SU-DHL-6 (cell line): ENCODE measurements around the gene ZBTB49.

Experiments
- H2AFZ ChIP-seq: fragments of 200-600 bp; sonication (generic); 2 replicates; pipeline ENCODE4 v1.6.1; 2014; ENCODE audit warnings: low read depth, mild to moderate bottlenecking, moderate library complexity, mixed read lengths, antibody characterized with exemption, low read length; ENCODE audit not compliant: severe bottlenecking
- H3F3A ChIP-seq: fragments of 200-600 bp; shearing (Covaris generic); 2 replicates; pipeline ENCODE4 v1.6.0; 2016; ENCODE audit warnings: antibody characterized with exemption, mild to moderate bottlenecking; ENCODE audit not compliant: insufficient read depth
- H3K27ac ChIP-seq: fragments of 200-600 bp; sonication (generic); 2 replicates; pipeline ENCODE4 v1.5.1; 2016; ENCODE audit warnings: low read depth, mild to moderate bottlenecking, low read length, moderate library complexity, mixed read lengths
- H3K27me3 ChIP-seq: fragments of 200-600 bp; sonication (generic), shearing (Covaris generic); 2 replicates; pipeline ENCODE4 v1.6.0; 2014; ENCODE audit warnings: mild to moderate bottlenecking, low read length
- H3K36me3 ChIP-seq: fragments of 200-600 bp; sonication (generic); 2 replicates; pipeline ENCODE4 v1.6.1; 2014; ENCODE audit warnings: mild to moderate bottlenecking, low read length, mixed read lengths
- H3K4me2 ChIP-seq: fragments of 300-600, 200-600 bp; shearing (Covaris generic), sonication (generic); 2 replicates; pipeline ENCODE4 v1.6.0; 2014; ENCODE audit warnings: low read length, low read depth, mild to moderate bottlenecking; ENCODE audit not compliant: poor library complexity, severe bottlenecking
- H3K4me3 ChIP-seq: fragments of 200-600 bp; sonication (generic); 2 replicates; pipeline ENCODE4 v1.5.1; 2014; ENCODE audit warnings: antibody characterized with exemption, low read length, mild to moderate bottlenecking, mixed read lengths; ENCODE audit not compliant: insufficient read depth, poor library complexity, severe bottlenecking
- H3K79me2 ChIP-seq: fragments of 200-600 bp; sonication (generic); 2 replicates; pipeline ENCODE4 v1.6.1; 2014; ENCODE audit warnings: mild to moderate bottlenecking, low read length, moderate library complexity; ENCODE audit not compliant: insufficient read depth
- H3K9ac ChIP-seq: fragments of 200-600 bp; sonication (generic); 2 replicates; pipeline ENCODE4 v1.7.0; 2014; ENCODE audit warnings: mild to moderate bottlenecking, low read length
- H3K9me2 ChIP-seq: fragments of 200-600 bp; sonication (generic); replicated peaks from 2 replicates; pipeline ENCODE4 v1.6.1; 2014; ENCODE audit warnings: low read length; ENCODE audit not compliant: insufficient read depth
- H3K9me3 ChIP-seq: fragments of 200-600 bp; sonication (generic); 2 replicates; pipeline ENCODE4 v1.6.1; 2014; ENCODE audit warnings: low read length, mixed read lengths; ENCODE audit not compliant: insufficient read depth
- H4K20me1 ChIP-seq: fragments of 200-600 bp; sonication (generic); 2 replicates; pipeline ENCODE4 v1.6.1; 2014; ENCODE audit warnings: low read depth, mild to moderate bottlenecking, antibody characterized with exemption, low read length, moderate library complexity, mixed read lengths
- CTCF ChIP-seq: fragments of 200-600 bp; sonication (generic); IDR thresholded peaks from one replicate; pipeline ENCODE4 v1.5.1; 2017; ENCODE audit warnings: antibody characterized with exemption, mild to moderate bottlenecking, low read length, moderate library complexity; ENCODE audit not compliant: insufficient read depth, poor library complexity, severe bottlenecking
- EZH2phosphoT487 ChIP-seq: fragments of 200-600 bp; sonication (generic), shearing (Covaris generic); conservative IDR thresholded peaks from 2 replicates; pipeline ENCODE4 v1.6.1; 2018; ENCODE audit warnings: mild to moderate bottlenecking, antibody characterized with exemption, low read length, moderate library complexity, mixed read lengths

Gene ZBTB49

GRCh38 chr4:4289941-4290850, at the start of gene ZBTB49, which contains the start of gene LYAR:
TSS of gene ZBTB49 (plus strand) at chr4:4290251. CDS start at chr4:4299946, 9,695 bp downstream.
TSS of gene LYAR (minus strand) at chr4:4290154. CDS start at chr4:4283742, 6,412 bp downstream.
- H3K36me3 ChIP-seq: 0 out of 2 replicates have a peak, but pooled peaks cover 4% of the 10 kb centered on the region
- peak within 1 kb of the TSS; percentile 96 for H3K9ac ChIP-seq
- no peaks in the 10 kb centered on the region for H4K20me1 ChIP-seq
- no peaks in the 10 kb centered on the region for H3K27me3 ChIP-seq
- peak within 1 kb of the TSS; percentile 62 for H2AFZ ChIP-seq
- TF ChIP-seq CTCF (no peak), EZH2phosphoT487 (no peak)
- no peaks in the 10 kb centered on the region for H3F3A ChIP-seq
- H3K4me3 ChIP-seq: peak within 1 kb of the TSS; percentile 97
- H3K27ac ChIP-seq: peak within 1 kb of the TSS; percentile 43
- H3K4me2 ChIP-seq: peak within 1 kb of the TSS; percentile 92
- no peaks in the 10 kb centered on the region for H3K9me2 ChIP-seq
- H3K9me3 ChIP-seq: no peaks in the 10 kb centered on the region
- peaks cover 82% of the 10 kb centered on the region for H3K79me2 ChIP-seq

GRCh38 chr4:4245172-4245571, 44.9 kb upstream of the ZBTB49 start:
- Histone ChIP-seq H3K27me3 (no peaks in the 10 kb centered on the region), H3K79me2 (peaks cover 7% of the 10 kb centered on the region), H2AFZ (no peak overlapping the region), H3F3A (peaks cover 8% of the 10 kb centered on the region), H3K9ac (no peak overlapping the region), H3K9me3 (no peaks in the 10 kb centered on the region), H3K4me3 (no peak overlapping the region), H3K27ac (no peak overlapping the region), H3K36me3 (peaks cover 4% of the 10 kb centered on the region; the same call in 1 of the 2 replicates), H3K4me2 (no peak overlapping the region), H4K20me1 (no peaks in the 10 kb centered on the region), H3K9me2 (no peaks in the 10 kb centered on the region)
- no peak for TF ChIP-seq EZH2phosphoT487
- TF ChIP-seq CTCF: no peak

- TF ChIP-seq CTCF (no peak), EZH2phosphoT487 (no peak)
- Histone ChIP-seq H4K20me1 (no peaks in the 10 kb centered on the region), H3K9me2 (no peaks in the 10 kb centered on the region), H2AFZ (peak overlapping the region; percentile 75), H3K9ac (peak overlapping the region; percentile 75), H3K4me2 (peak overlapping the region; percentile 81), H3K4me3 (peak overlapping the region; percentile 69), H3K9me3 (no peaks in the 10 kb centered on the region), H3K79me2 (peaks cover 7% of the 10 kb centered on the region), H3K27me3 (no peaks in the 10 kb centered on the region), H3F3A (peaks cover 11% of the 10 kb centered on the region), H3K36me3 (peaks cover 4% of the 10 kb centered on the region; the same call in 1 of the 2 replicates), H3K27ac (peak overlapping the region; percentile 29)
Observed at GRCh38 chr4:4247696-4248028, 42.4 kb upstream of the ZBTB49 start.
